ENCODE measurements around the gene SAV1.
"Not testable (repeated sequence)": the region's sequence is repeated elsewhere in the genome, so short reads cannot be mapped to it uniquely, and the experiment has no call there.

Gene SAV1

DNA sequence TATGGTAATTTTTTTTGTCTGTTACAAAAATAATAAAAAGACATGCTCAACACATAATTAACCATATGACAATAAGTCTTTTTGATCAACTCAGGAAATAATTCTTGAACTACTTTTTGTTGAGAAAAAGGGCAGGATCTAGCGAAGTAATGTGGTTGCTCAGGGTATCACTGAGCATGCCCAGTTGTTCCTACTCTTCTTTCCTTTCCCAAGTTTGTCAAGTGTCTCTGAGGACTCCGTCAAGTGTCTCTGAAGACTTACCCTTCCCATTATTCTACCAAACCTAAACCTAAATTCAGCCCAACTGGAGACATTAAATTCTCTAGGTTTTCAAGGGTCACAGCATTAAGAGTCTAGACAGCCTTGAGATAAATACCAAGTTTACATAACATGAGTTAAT, 3.5 kb downstream of the SAV1 start:
- not testable (repeated sequence) for DNase-seq

- no peak for DNase-seq
Measured at GRCh38 chr14:50659327-50659974, 8.7 kb downstream of the SAV1 start.

DNA sequence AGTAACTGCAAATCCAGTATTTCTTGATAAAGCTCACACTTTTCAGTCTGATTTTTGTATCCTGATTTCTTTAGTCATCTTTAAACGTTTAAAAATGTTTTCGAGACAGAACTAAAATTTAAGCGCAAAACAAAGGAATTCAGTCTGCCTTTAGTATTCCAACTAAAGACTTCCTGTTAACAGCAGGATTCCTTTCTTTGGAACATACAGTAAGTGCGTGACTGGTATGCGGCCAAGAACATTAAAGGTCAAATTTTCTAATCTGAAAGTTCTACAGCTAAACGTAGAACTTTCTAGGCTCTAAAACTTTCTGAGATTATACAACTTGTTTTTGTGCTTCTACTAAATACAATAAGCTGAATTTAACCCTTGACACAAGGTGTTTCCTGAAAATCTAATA, 9.9 kb downstream of the SAV1 start:
- DNase-seq, result no peak

DNA sequence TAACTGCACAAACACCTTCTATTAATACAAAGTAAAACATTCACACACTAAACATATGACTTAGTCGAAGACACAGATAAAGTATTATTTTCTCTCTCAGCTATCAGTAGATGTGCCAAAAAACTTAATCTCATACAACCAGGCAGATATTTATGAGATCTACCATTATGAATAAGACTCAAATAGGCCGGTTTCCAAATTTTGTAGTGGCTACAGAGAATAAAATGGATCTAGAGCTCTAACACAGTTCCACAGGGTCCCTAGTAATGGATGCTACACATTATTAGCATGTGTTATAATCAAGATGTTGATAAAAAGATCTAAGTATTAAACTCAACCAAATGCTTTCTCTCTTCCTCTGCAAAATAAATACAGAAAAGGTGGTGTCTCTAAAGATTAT, 10.4 kb downstream of the SAV1 start:
- no peak for DNase-seq

DNA sequence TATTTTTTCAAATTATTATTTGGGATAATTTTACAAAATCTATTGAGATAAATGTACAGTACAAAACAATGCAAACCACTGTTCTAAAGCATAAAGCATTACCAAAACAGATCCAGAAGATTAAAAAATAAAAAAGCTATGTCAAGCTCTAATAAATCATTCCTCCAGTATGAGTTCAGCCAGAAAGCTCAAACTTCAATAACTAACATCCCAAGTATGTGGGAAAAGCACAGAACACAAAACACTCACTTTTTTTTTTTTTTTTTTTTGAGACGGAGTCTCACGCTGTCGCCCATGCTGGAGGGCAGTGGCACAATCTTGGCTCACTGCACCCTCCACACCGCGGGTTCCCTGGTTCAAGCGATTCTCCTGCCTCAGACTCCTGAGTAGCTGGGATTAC, 11.3 kb downstream of the SAV1 start:
- no peak for DNase-seq

DNA sequence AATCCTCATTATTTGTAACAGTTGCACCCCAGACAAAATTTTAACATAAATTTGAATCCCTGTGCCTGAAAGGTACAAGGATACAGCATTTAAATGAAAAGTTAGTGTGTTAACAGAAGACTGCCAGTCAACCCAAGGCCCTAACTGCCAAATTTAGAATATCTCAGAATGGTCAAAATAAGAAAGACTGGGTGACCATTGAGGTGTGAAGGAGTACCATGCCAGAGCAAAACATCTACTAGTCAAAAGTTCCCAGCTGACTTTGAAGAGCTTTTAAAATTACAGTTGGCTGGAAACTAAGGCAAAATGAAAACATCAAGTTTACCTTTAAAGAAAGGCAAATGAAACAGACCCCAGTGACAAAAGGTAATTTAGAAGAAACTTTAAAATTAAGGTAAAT, 18.4 kb downstream of the SAV1 start:
- no peak for DNase-seq

GRCh38 chr14:50647753-50648152, 20.4 kb downstream of the SAV1 start:
- DNase-seq, result no peak

DNA sequence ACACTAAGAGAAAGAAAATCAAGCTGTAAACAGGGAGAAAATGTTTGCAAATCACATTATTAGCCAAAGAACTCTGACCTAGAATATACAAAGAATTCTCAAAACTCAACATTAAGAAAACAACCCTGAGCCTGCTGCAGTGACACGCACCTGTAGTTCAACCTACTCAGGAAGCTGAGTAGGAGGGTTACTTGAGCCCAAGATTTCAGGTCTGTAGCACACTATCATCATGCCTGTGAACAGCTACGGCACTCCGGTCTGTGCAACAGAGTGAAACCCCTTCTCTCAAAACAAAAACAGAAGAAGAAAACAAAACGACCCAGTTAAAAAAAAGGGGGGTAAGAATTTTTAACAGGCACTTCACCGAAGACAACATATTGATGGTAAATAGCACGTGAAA, 20.8 kb downstream of the SAV1 start:
- DNase-seq, result no peak

DNA sequence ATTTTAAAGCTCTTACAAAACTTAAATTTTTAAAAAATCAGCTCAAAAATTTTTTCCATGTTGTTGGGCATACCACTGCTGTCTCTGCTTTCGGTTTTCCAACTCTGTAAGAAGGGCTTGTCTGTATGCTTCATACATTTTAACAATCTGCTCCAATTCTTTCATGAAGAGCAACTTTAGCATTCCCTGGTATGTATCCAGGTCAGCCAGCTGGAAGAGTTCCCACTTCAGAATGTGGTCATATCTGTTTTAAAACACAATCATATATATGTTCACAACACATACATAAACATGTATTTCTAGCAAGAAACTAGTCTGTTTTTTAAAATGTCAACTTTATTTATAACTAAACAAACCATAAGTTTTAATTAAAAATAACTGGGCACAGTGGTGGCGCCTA, 33.0 kb downstream of the SAV1 start:
- no peak for DNase-seq

- DNase-seq, result no peak
Measured at GRCh38 chr14:50633954-50634353, 34.2 kb downstream of the SAV1 start.

DNA sequence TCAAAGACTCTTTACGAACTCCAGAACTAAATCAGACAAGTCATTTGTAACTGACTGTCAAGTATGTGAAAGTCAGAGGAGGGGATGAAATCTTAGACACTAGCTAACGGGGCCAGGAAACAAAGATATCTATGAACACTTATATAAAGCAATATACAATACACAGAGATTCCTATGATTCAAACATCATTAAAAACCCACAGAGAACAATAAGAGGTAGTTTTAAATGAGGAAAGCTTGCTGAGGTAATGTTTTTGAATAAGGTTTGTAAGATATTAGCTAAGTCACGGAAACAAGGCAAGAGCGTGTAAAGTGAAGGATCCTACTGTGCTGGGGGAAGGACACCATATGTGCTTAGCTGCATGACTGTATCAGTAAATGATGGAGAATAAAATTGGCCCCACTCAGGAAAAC, 36.7 kb downstream of the SAV1 start:
- DNase-seq, result no peak

DNA sequence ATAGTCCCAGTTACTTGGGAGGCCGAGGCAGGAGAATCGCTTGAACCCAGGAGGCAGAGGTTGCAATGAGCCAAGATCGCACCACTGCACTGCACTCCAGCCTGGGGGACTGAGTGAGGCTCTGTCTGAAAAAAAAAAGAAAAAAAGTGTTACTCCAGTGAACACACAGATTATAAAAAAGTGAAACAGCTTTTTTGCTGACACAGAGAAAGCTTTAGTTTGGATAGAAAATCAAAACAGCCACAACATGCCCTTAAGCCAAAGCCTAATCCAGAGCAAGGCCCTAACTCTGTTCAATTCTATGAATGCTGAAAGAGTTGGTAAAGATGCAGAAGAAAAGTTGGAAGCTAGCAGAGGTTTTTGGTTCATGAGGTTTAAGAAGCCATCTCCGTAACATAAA, 43.2 kb downstream of the SAV1 start:
- DNase-seq, result not testable (repeated sequence)

DNA sequence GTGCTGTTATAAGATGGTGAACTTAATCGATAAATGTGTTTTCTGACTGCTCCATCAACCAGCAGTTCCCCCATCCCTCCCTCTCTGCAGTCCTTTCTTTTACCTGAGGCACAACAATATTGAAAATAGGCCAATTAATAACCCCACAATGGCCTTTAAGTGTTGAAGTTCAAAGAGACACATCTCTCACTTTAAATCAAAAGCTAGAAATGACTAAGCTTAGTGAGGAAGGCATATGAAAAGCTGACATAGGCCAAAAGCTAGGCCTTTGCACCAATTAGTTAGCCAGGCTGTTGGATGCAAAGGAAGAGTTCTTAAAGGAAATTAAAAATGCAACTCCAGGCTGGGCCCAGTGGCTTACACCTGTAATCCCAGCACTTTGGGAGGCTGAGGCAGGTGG, 43.7 kb downstream of the SAV1 start:
- DNase-seq, result no peak

- DNase-seq, result no peak
Measured at GRCh38 chr14:50622978-50623377, 45.1 kb downstream of the SAV1 start.

DNA sequence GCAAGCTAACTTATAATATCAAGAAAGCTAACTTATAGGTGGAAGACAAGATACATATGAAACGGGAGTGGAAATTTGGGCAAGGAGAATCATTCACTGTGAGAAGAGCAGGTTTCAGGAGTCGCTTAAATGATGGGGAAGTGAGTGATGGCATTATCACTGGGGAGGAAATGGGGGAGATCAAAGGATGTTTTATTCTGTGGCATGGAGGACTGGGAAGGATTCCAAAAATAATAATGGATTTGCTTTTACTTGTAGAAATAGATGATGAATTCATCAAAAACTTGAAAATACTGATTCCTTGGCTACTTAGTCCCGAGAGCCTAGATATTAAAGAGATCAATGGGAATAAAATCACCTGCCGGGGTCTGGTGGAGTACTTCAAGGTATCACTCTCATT, 47.8 kb downstream of the SAV1 start:
- no peak for DNase-seq

GRCh38 chr14:50619569-50620141, 48.5 kb downstream of the SAV1 start:
- DNase-seq, result no peak

- no peak for DNase-seq
Measured at GRCh38 chr14:50616275-50616674, 51.8 kb downstream of the SAV1 start.

DNA sequence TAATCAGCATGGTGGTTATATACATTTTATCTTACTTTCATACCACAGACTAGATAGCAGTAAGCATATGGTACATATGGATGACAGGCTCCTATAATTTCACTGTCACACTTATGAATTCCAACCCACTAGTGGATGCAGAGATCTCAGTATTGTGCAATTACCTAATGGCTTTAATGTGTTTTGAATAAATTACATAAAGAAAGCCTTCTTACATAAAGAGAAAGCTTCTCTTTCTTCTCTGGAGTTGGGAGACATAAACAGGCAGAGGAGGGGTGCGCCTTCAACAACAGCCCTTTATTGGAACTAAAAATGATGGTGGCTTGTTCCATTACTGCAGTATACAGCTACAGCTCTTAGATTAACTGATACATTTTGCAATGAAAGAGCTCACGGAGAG, 52.6 kb downstream of the SAV1 start:
- DNase-seq, result no peak

GRCh38 chr14:50615056-50615455, 53.0 kb downstream of the SAV1 start:
- no peak for DNase-seq

GRCh38 chr14:50612806-50613205, 55.3 kb downstream of the SAV1 start:
- no peak for DNase-seq

- DNase-seq, result no peak
Measured at GRCh38 chr14:50610465-50610864, 57.6 kb downstream of the SAV1 start.

DNA sequence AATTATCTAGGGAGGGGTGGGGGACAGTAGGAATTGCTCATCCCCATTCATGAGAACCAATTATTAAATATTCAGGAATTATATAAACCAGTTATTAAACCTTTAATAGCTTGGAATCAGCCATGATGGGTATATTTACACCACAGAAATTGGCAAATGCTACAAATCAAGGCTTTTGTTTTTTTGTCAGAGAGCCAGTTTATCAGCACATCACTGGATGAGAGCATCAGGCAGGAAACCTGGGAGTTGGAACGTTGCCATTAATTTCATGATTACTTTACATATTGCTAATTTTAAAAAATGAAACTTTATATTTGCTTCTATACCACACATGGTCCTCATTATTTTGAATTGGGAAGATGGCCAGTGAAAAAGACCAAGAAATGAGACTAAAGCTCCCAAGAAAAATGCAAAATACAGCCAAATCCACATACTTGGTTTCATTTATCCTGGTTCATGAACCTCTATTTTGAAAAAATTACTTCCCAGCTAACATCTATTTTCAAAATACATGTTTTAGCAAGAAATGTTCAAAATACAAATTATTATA, 59.7 kb downstream of the SAV1 start:
- DNase-seq, result no peak

- no peak for DNase-seq
Measured at GRCh38 chr14:50607761-50608160, 60.3 kb downstream of the SAV1 start.

DNA sequence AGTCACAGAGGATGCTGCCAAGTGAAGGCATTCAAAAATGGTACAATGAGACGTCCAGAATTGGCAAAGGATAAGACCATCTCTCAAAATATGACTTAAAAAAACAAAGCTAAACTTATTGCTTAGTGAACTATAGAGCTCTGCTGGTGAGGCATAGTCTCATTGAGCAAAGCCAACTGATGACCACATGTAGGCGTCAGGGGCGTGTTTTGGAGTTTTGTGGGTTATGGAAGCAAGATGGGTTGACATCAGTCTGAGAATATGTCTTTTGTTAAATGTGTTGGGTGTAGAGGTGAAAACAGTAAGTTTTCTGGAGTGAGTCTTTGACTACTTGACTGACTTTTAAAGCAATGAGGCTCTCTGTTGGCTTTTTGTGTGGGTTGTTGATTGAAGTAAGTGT, 60.9 kb downstream of the SAV1 start:
- no peak for DNase-seq

- DNase-seq, result no peak
Measured at GRCh38 chr14:50606468-50606867, 61.6 kb downstream of the SAV1 start.
